K562 (cell line): ENCODE measurements around the gene LPGAT1. TPM values are rescaled to one million over a fixed set of nuclear protein-coding genes. Genes with fewer than 3 reads are reported as not detected.

Source experiments
- ATAC-seq: fragments of 200-7000 bp; cut with Tn5 transposase; 3 replicates; pipeline ENCODE4 v1.9.1; 2020; ENCODE audit warnings: moderate library complexity
- BruUV-seq: library from RNA; stranded (reverse); fragments of 400-500 nt; replicated peaks from 2 replicates; lab custom pipeline; 2021; lab: Mats Ljungman, UMichigan
- CTCF ChIA-PET: fragments of 300-600 bp; formaldehyde crosslinking; extraction: SDS; loops from one replicate; lab custom pipeline; 2021; ENCODE audit warnings: low intra/inter-chr PET ratio; lab: Yijun Ruan, JAX
- POLR2A ChIA-PET: fragments of 300-600, 350-650 bp; sonication (Branson Sonifier 250); formaldehyde crosslinking; extraction: SDS; loops from one replicate; lab custom pipeline; 2021; ENCODE audit warnings: antibody characterized with exemption, inconsistent platforms; lab: Yijun Ruan, JAX
- DNase-seq, 4 experiments: peaks; one replicate each; pipeline versions ENCODE4 v3.0.0 to v3.0.0-alpha.2; 2011 to 2018; ENCODE audit warnings: low spot score in 3 of 4, mixed read lengths in 3 of 4; ENCODE audit errors: extremely low read depth in 1 of 4
- FAIRE-seq: peaks from 2 replicates; lab custom pipeline; 2011; peaks lifted over from hg19 to GRCh38; lab: Jason Lieb, UNC
- H2AFZ ChIP-seq: 2 replicates; pipeline ENCODE4 v1.6.0; 2011; ENCODE audit warnings: low read depth, low read length, control low read depth, inconsistent platforms
- H3K27ac ChIP-seq: fragments of 200-600 bp; 3 replicates; pipeline ENCODE4 v1.8.0; 2011; ENCODE audit warnings: low read depth, mild to moderate bottlenecking, control low read depth, inconsistent platforms, low read length, moderate library complexity, mixed read lengths; ENCODE audit errors: extremely low read depth
- H3K27me3 ChIP-seq, 2 experiments: fragments of 300-600 bp in 1 of 2; 2 replicates in 1 of 2; 3 replicates in 1 of 2; pipeline versions ENCODE4 v1.6.0 to v1.8.0; 2011; ENCODE audit warnings: inconsistent platforms in 2 of 2, low read length in 2 of 2, mild to moderate bottlenecking in 1 of 2, mixed read lengths in 1 of 2, moderate library complexity in 1 of 2; ENCODE audit not compliant: control insufficient read depth in 2 of 2, insufficient read depth in 2 of 2
- H3K36me3 ChIP-seq: fragments of 300-600 bp; 3 replicates; pipeline ENCODE4 v1.8.0; 2011; ENCODE audit warnings: mild to moderate bottlenecking, low read length, inconsistent platforms; ENCODE audit not compliant: control insufficient read depth, insufficient read depth
- H3K4me1 ChIP-seq, 2 experiments: fragments of 200-600 bp in 1 of 2; replicated peaks in 1 of 2; 2 replicates in 1 of 2; 3 replicates in 1 of 2; pipeline versions ENCODE4 v1.5.1 to v1.8.0; 2011; ENCODE audit warnings: inconsistent platforms in 2 of 2, low read length in 2 of 2, mild to moderate bottlenecking in 1 of 2, mixed read lengths in 1 of 2, moderate library complexity in 1 of 2; ENCODE audit not compliant: control insufficient read depth in 2 of 2, insufficient read depth in 2 of 2
- H3K4me2 ChIP-seq: 2 replicates; pipeline ENCODE4 v1.6.1; 2011; ENCODE audit warnings: low read length, control low read depth, inconsistent platforms, mixed read lengths; ENCODE audit not compliant: insufficient read depth
- H3K4me3 ChIP-seq: fragments of 200-600 bp; sonication (generic), shearing (Covaris generic); 2 replicates; pipeline ENCODE4 v1.5.1; 2016; ENCODE audit warnings: control low read depth, inconsistent platforms
- H3K79me2 ChIP-seq: fragments of 200-600 bp; 3 replicates; pipeline ENCODE4 v1.8.0; 2011; ENCODE audit warnings: low read length, inconsistent platforms; ENCODE audit not compliant: control insufficient read depth, insufficient read depth
- H3K9ac ChIP-seq, 2 experiments: 2 replicates each; pipeline versions ENCODE4 v1.6.0 to v1.6.1; 2011; ENCODE audit warnings: low read depth in 2 of 2, low read length in 2 of 2, control low read depth in 1 of 2, inconsistent platforms in 1 of 2, mild to moderate bottlenecking in 1 of 2, mixed read lengths in 1 of 2; ENCODE audit not compliant: insufficient read depth in 1 of 2
- H3K9me1 ChIP-seq: one replicate; pipeline ENCODE4 v1.6.0; 2011; ENCODE audit warnings: inconsistent platforms, mild to moderate bottlenecking, low read length, moderate library complexity; ENCODE audit not compliant: control insufficient read depth, insufficient read depth
- H3K9me3 ChIP-seq: replicated peaks from 2 replicates; pipeline ENCODE4 v1.5.1; 2011; ENCODE audit warnings: low read depth, low read length, inconsistent platforms; ENCODE audit not compliant: control insufficient read depth, insufficient read depth
- H4K20me1 ChIP-seq: replicated peaks from 2 replicates; pipeline ENCODE4 v1.6.1; 2011; ENCODE audit warnings: low read length, inconsistent platforms, mixed read lengths; ENCODE audit not compliant: control insufficient read depth, insufficient read depth
- HDAC2 ChIP-seq: fragments of 450-650 bp; IDR thresholded peaks from 2 replicates; pipeline ENCODE4 v1.6.1; 2016; ENCODE audit warnings: mild to moderate bottlenecking
- MCM2 ChIP-seq: fragments of 450-650 bp; IDR thresholded peaks from 2 replicates; pipeline ENCODE4 v1.6.1; 2017; ENCODE audit warnings: low read depth, mild to moderate bottlenecking
- PML ChIP-seq: IDR thresholded peaks from 2 replicates; pipeline ENCODE4 v1.6.1; 2012; ENCODE audit warnings: low read length, inconsistent platforms
- RBM14 ChIP-seq: fragments of 200-400 bp; formaldehyde crosslinking; IDR thresholded peaks from 2 replicates; pipeline ENCODE4 v1.6.1; 2018; ENCODE audit warnings: low read depth, mild to moderate bottlenecking, low read length, moderate library complexity, borderline replicate concordance; ENCODE audit not compliant: insufficient read depth
- ZBED1 ChIP-seq: IDR thresholded peaks from 2 replicates; pipeline ENCODE4 v1.6.1; 2014
- ZKSCAN1 ChIP-seq: fragments of 150-350 bp; IDR thresholded peaks from 2 replicates; pipeline ENCODE4 v1.6.1; 2016; ENCODE audit warnings: low read depth, low read length
- ZNF197 ChIP-seq: fragments of 200-800 bp; sonication (Bioruptor generic); IDR thresholded peaks from 2 replicates; pipeline ENCODE4 v1.6.1; 2016; ENCODE audit warnings: low read depth, missing genetic modification characterization, missing compliant biosample characterization
- ZNF696 ChIP-seq: fragments of 250-450 bp; sonication (Bioruptor Pico); conservative IDR thresholded peaks from 2 replicates; pipeline ENCODE4 v1.4.0; 2020; ENCODE audit warnings: mild to moderate bottlenecking, moderate library complexity
- in situ Hi-C: fragments of 300-500 bp; cut with MboI; formaldehyde crosslinking; loops from 4 replicates; pipeline ENCODE4 v1.15.0; 2018; ENCODE audit warnings: inconsistent platforms, mixed read lengths
- intact Hi-C: fragments of 100-400 bp; cut with micrococcal nuclease; formaldehyde crosslinking; loops from 2 replicates; pipeline ENCODE4 v1.14.2; 2022
- polyA plus RNA-seq, 8 experiments: library from polyadenylated mRNA; depleted of rRNA in 4 of 8; stranded (reverse) in 5 of 8; unstranded in 3 of 8; fragments of >200 nt; fragmentation: Nextera tagmentation in 2 of 8; fragmentation: Illumina TruSeq in 1 of 8; extraction: Ambion mirVana in 2 of 8; extraction: Trizol in 1 of 8; gene quantifications; 2 replicates each; pipeline versions ENCODE4 v1.2.1 to v1.2.3, GENCODE V29; 2011 to 2014; ENCODE audit warnings: inconsistent platforms in 1 of 8, missing spikeins in 1 of 8
- total RNA-seq, 7 experiments: library from RNA; depleted of rRNA in 6 of 7; stranded (reverse); fragments of >200 nt in 6 of 7; fragmentation: Illumina TruSeq in 2 of 7; extraction: Trizol in 2 of 7; gene quantifications; 2 replicates each; pipeline versions ENCODE4 v1.2.1 to v1.2.3, GENCODE V29; 2011 to 2021; ENCODE audit warnings: low replicate concordance in 1 of 7
- TF ChIP-seq, protein P1 (sequence below): sonication (generic); formaldehyde crosslinking; IDR thresholded peaks from 2 replicates; pipeline ENCODE4 v1.8.1; 2023; ENCODE audit warnings: mild to moderate bottlenecking, missing genetic modification reagents
- TF ChIP-seq, protein P2 (sequence below): fragments of 250-450 bp; sonication (Bioruptor Pico); IDR thresholded peaks from 2 replicates; pipeline ENCODE4 v1.8.0; 2022; ENCODE audit warnings: moderate library complexity, mild to moderate bottlenecking, inconsistent platforms
- TF ChIP-seq, protein P3 (sequence below): sonication (generic); formaldehyde crosslinking; IDR thresholded peaks from 2 replicates; pipeline ENCODE4 v1.4.0; 2020; ENCODE audit warnings: mild to moderate bottlenecking, missing genetic modification reagents
- TF ChIP-seq, protein P4 (sequence below): fragments of 250-450 bp; sonication (Bioruptor Pico); IDR thresholded peaks from 2 replicates; pipeline ENCODE4 v1.8.0; 2021; ENCODE audit warnings: borderline replicate concordance, mild to moderate bottlenecking, moderate library complexity; ENCODE audit not compliant: poor library complexity, severe bottlenecking
- TF ChIP-seq, protein P5 (sequence below): sonication (generic); formaldehyde crosslinking; IDR thresholded peaks from 2 replicates; pipeline ENCODE4 v1.8.0; 2022; ENCODE audit warnings: missing genetic modification reagents, mild to moderate bottlenecking, moderate library complexity, borderline replicate concordance

The LPGAT1 gene
- total and polyA plus RNA-seq, 9 of the 15 experiments (the other 6 are each of a cell fraction or from before 2014, with no cell fraction given) = 5.7 to 31.4 (median 16.3) TPM

DNA sequence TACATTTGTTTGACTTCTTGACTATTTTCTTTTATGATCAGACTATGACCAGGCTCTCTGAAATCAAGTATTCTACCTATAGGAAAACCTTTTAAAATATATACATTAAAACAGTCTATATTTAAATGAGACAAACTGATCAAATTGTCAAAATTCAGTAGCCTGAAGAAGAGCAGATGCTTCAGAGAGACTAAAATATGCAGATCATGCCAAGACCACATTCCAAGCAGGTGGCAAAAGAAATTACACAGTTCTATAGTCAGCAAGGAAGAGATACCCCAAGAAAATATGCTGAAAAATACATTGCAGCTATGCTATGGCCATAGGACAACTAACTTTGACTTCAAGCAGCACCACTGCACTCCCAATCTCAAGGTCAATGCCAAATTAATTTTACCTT, 3.5 kb downstream of the LPGAT1 start:
- Histone ChIP-seq H4K20me1 (no peaks in the 10 kb centered on the region), H3K27ac (no peak overlapping the region), H3K36me3 (no peaks in the 10 kb centered on the region; the same call in 2 of the 3 replicates), H3K4me2 (no peak overlapping the region), H3K27me3 (no peaks in the 10 kb centered on the region), H3K9ac (no peak overlapping the region), H3K79me2 (peaks cover 7% of the 10 kb centered on the region; the same call in 1 of the 3 replicates), H3K9me1 (no peaks in the 10 kb centered on the region), H2AFZ (no peak overlapping the region), H3K4me3 (no peak overlapping the region), H3K9me3 (no peaks in the 10 kb centered on the region), H3K4me1 (peaks cover 8 to 18% of the 10 kb centered on the region in 2 experiments; a peak in 3 of 5 replicates)
- intact Hi-C loops (no loop called here), in situ Hi-C loops (no loop called here)
- FAIRE-seq (no peak), DNase-seq (no peak), ATAC-seq (no peak)
- POLR2A ChIA-PET = interaction anchor here (0.7 to 3.4 kb wide), 4 partner anchors 9 to 19 kb away, joined by 3 to 17 read pairs (median 3); no protein-coding TSS in a partner anchor
- BruUV-seq = no TSS peak
- TF ChIP-seq PML (no peak), MCM2 (no peak), HDAC2 (no peak), ZBED1 (no peak), ZNF696 (CRISPR knock-in tag) (no peak), ZKSCAN1 (no peak), ZNF197 (CRISPR knock-in tag) (no peak), RBM14 (no peak)
- TF ChIP-seq, protein P1, sequence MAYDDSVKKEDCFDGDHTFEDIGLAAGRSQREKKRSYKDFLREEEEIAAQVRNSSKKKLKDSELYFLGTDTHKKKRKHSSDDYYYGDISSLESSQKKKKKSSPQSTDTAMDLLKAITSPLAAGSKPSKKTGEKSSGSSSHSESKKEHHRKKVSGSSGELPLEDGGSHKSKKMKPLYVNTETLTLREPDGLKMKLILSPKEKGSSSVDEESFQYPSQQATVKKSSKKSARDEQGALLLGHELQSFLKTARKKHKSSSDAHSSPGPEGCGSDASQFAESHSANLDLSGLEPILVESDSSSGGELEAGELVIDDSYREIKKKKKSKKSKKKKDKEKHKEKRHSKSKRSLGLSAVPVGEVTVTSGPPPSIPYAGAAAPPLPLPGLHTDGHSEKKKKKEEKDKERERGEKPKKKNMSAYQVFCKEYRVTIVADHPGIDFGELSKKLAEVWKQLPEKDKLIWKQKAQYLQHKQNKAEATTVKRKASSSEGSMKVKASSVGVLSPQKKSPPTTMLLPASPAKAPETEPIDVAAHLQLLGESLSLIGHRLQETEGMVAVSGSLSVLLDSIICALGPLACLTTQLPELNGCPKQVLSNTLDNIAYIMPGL (CRISPR knock-in tag) = no peak
- TF ChIP-seq, protein P2, sequence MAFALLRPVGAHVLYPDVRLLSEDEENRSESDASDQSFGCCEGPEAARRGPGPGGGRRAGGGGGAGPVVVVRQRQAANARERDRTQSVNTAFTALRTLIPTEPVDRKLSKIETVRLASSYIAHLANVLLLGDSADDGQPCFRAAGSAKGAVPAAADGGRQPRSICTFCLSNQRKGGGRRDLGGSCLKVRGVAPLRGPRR (CRISPR knock-in tag) = no peak
- TF ChIP-seq, protein P3, sequence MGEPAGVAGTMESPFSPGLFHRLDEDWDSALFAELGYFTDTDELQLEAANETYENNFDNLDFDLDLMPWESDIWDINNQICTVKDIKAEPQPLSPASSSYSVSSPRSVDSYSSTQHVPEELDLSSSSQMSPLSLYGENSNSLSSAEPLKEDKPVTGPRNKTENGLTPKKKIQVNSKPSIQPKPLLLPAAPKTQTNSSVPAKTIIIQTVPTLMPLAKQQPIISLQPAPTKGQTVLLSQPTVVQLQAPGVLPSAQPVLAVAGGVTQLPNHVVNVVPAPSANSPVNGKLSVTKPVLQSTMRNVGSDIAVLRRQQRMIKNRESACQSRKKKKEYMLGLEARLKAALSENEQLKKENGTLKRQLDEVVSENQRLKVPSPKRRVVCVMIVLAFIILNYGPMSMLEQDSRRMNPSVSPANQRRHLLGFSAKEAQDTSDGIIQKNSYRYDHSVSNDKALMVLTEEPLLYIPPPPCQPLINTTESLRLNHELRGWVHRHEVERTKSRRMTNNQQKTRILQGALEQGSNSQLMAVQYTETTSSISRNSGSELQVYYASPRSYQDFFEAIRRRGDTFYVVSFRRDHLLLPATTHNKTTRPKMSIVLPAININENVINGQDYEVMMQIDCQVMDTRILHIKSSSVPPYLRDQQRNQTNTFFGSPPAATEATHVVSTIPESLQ = no peak
- TF ChIP-seq, protein P4, sequence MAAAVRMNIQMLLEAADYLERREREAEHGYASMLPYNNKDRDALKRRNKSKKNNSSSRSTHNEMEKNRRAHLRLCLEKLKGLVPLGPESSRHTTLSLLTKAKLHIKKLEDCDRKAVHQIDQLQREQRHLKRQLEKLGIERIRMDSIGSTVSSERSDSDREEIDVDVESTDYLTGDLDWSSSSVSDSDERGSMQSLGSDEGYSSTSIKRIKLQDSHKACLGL (CRISPR knock-in tag) = no peak
- TF ChIP-seq, protein P5, sequence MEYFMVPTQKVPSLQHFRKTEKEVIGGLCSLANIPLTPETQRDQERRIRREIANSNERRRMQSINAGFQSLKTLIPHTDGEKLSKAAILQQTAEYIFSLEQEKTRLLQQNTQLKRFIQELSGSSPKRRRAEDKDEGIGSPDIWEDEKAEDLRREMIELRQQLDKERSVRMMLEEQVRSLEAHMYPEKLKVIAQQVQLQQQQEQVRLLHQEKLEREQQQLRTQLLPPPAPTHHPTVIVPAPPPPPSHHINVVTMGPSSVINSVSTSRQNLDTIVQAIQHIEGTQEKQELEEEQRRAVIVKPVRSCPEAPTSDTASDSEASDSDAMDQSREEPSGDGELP (CRISPR knock-in tag) = no peak
- CTCF ChIA-PET = no interaction called here
